ENCODE measurements around the gene CACNA1I.

CACNA1I gene

GRCh38 chr22:39654131-39654926, 83.8 kb downstream of the CACNA1I start:
- no peak overlapping the region for H3K4me3 ChIP-seq (ENCODE audit: low read depth, low read length)
- H3K36me3 ChIP-seq (ENCODE audit: control insufficient read depth in 2 of 2, insufficient read depth in 1 of 2, low read length in 2 of 2) = no peaks in the 10 kb centered on the region
- peak; percentile 66 for TF ChIP-seq ZFP3 (tag by site-specific recombination; IDR thresholded peaks at IDR 0.05; ENCODE audit: low read depth)
- TF ChIP-seq ZNF596 (tag by site-specific recombination; IDR thresholded peaks at IDR 0.05) = no peak
- no peak overlapping the region for H3K27ac ChIP-seq (ENCODE audit: extremely low read depth, low read depth, low read length)
- no peaks in the 10 kb centered on the region for H3K4me1 ChIP-seq (ENCODE audit: control insufficient read depth, insufficient read depth, low read length)
- POLR2A ChIA-PET = no interaction called here
- CTCF ChIA-PET = interaction anchor here (0.6 to 1.0 kb wide), 5 partner anchors 11 to 251 kb away, joined by 3 to 4 read pairs (median 3); no protein-coding TSS in a partner anchor
- no peaks in the 10 kb centered on the region for H3K9me3 ChIP-seq (ENCODE audit: control insufficient read depth, insufficient read depth, low read depth, low read length)

- Histone ChIP-seq H3K4me3 (ENCODE audit: low read depth, low read length) (no peak overlapping the region), H3K36me3 (ENCODE audit: control insufficient read depth in 2 of 2, insufficient read depth in 1 of 2, low read length in 2 of 2) (no peaks in the 10 kb centered on the region), H3K9me3 (ENCODE audit: control insufficient read depth, insufficient read depth, low read depth, low read length) (no peaks in the 10 kb centered on the region), H3K27ac (ENCODE audit: extremely low read depth, low read depth, low read length) (no peak overlapping the region), H3K4me1 (ENCODE audit: control insufficient read depth, insufficient read depth, low read length) (no peaks in the 10 kb centered on the region)
- CTCF ChIA-PET = interaction anchor here (0.6 to 1.6 kb wide), 4 partner anchors 10 to 120 kb away, joined by 3 to 4 read pairs (median 4); no protein-coding TSS in a partner anchor
- TF ChIP-seq CTCF (tag by site-specific recombination; IDR thresholded peaks at IDR 0.05) = 0 out of 2 replicates have a peak, but pooled peaks have one; percentile 20
- no peak for TF ChIP-seq ZNF449 (tag by site-specific recombination; IDR thresholded peaks at IDR 0.05)
- no peak for TF ChIP-seq ZBTB7A (tag by site-specific recombination; IDR thresholded peaks at IDR 0.05; ENCODE audit: low read depth)
- TF ChIP-seq GLIS2 (tag by site-specific recombination; IDR thresholded peaks at IDR 0.05) = peak; percentile 24; the same call in 1 of the 2 replicates
- POLR2A ChIA-PET = no interaction called here
These were observed 84.5 kb downstream of the CACNA1I start for GRCh38 chr22:39655004-39655579.

GRCh38 chr22:39655831-39656230, 85.3 kb downstream of the CACNA1I start:
- Histone ChIP-seq H3K27ac (ENCODE audit: extremely low read depth, low read depth, low read length) (no peak overlapping the region), H3K4me1 (ENCODE audit: control insufficient read depth, insufficient read depth, low read length) (no peaks in the 10 kb centered on the region), H3K4me3 (ENCODE audit: low read depth, low read length) (no peak overlapping the region), H3K36me3 (ENCODE audit: control insufficient read depth in 2 of 2, insufficient read depth in 1 of 2, low read length in 2 of 2) (no peaks in the 10 kb centered on the region), H3K9me3 (ENCODE audit: control insufficient read depth, insufficient read depth, low read depth, low read length) (no peaks in the 10 kb centered on the region)
- ChIA-PET POLR2A (no interaction called here), CTCF (interaction anchor here (0.7 to 1.6 kb wide), 5 partner anchors 10 to 121 kb away, joined by 3 to 4 read pairs (median 4); no protein-coding TSS in a partner anchor)
- TF ChIP-seq ZNF404 (tag by site-specific recombination; IDR thresholded peaks at IDR 0.05) = no peak
- no peak for TF ChIP-seq ZNF677 (tag by site-specific recombination; IDR thresholded peaks at IDR 0.05)
- TF ChIP-seq ZNF600 (tag by site-specific recombination; IDR thresholded peaks at IDR 0.05) = no peak
- no peak for TF ChIP-seq ZNF571 (tag by site-specific recombination; IDR thresholded peaks at IDR 0.05)
- no peak for TF ChIP-seq ZNF398 (tag by site-specific recombination; IDR thresholded peaks at IDR 0.05)
- no peak for TF ChIP-seq ZNF24 (tag by site-specific recombination; IDR thresholded peaks at IDR 0.05)
- TF ChIP-seq MYNN (tag by site-specific recombination; IDR thresholded peaks at IDR 0.05; ENCODE audit: borderline replicate concordance) = no peak
- no peak for TF ChIP-seq ZNF423 (tag by site-specific recombination; IDR thresholded peaks at IDR 0.05)
- no peak for TF ChIP-seq ZNF335 (tag by site-specific recombination; conservative IDR thresholded peaks at IDR 0.05)
- TF ChIP-seq KLF17 (tag by site-specific recombination; IDR thresholded peaks at IDR 0.05) = no peak
- no peak for TF ChIP-seq ZFP41 (tag by site-specific recombination; IDR thresholded peaks at IDR 0.05; ENCODE audit: borderline replicate concordance)
- TF ChIP-seq KLF8 (tag by site-specific recombination; IDR thresholded peaks at IDR 0.05) = no peak
- TF ChIP-seq HOXA7 (CRISPR knock-in tag; IDR thresholded peaks at IDR 0.05; ENCODE audit: borderline replicate concordance) = no peak
- TF ChIP-seq ZNF529 (tag by site-specific recombination; IDR thresholded peaks at IDR 0.05; ENCODE audit: insufficient replicate concordance) = no peak
- no peak for TF ChIP-seq SCRT2 (tag by site-specific recombination; IDR thresholded peaks at IDR 0.05)
- TF ChIP-seq KLF9 (tag by site-specific recombination; IDR thresholded peaks at IDR 0.05; ENCODE audit: low read depth) = no peak
- no peak for TF ChIP-seq ZNF221 (tag by site-specific recombination; IDR thresholded peaks at IDR 0.05; ENCODE audit: borderline replicate concordance)

All from HEK293 (cell line).